ENCODE data around the gene PDXDC1. TPM values are rescaled to one million over a fixed set of nuclear protein-coding genes. Genes with fewer than 3 reads are reported as not detected.
"Not testable (repeated sequence)": the region's sequence is repeated elsewhere in the genome, so short reads cannot be mapped to it uniquely, and the experiment has no call there.

PDXDC1 gene
- total RNA-seq, 1 experiment from 2014 or later: 62.6 TPM

DNA sequence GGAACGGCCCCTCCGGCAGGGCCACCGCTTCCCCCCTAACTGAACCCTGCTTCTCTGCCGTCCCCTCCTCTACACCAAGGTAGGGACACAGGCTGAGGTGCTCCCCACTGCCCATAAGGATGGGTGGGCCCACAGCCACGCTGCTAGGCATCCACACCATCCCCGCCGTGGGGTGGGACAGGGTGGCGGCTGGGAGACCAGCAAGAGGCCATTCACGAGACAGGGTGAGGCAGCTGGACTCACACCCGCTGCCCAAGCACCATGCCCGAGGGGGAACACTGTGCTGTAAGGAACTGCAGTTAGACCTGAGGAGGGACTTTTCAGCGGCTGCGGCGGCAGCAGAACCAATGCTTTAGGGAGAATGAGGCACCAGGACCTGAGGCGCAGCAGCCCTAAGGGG lies 166.8 kb downstream of the PDXDC1 start:
- DNase-seq (peak; percentile 1), ATAC-seq (no peak)
- Histone ChIP-seq H3K79me2 (ENCODE audit: low read length) (no peaks in the 10 kb centered on the region), H3F3A (ENCODE audit: low read length, unreplicated experiment) (no peaks in the 10 kb centered on the region), H3K27me3 (ENCODE audit: low read length) (no peaks in the 10 kb centered on the region), H3K9me3 (ENCODE audit: low read length) (no peaks in the 10 kb centered on the region), H3K36me3 (ENCODE audit: low read depth, low read length) (no peaks in the 10 kb centered on the region), H2AFZ (ENCODE audit: low read length) (no peak overlapping the region), H4K20me1 (ENCODE audit: low read length) (no peaks in the 10 kb centered on the region), H3K27ac (ENCODE audit: low read length) (no peak overlapping the region), H3K9ac (ENCODE audit: low read length) (no peak overlapping the region), H3K4me1 (ENCODE audit: insufficient read depth, low read length) (no peaks in the 10 kb centered on the region), H3K4me3 (ENCODE audit: low read length) (no peak overlapping the region), H3K4me2 (ENCODE audit: low read length) (no peak overlapping the region), H3K9me2 (replicated peaks; ENCODE audit: low read length) (no peaks in the 10 kb centered on the region)
- TF ChIP-seq EZH2phosphoT487 (IDR thresholded peaks at IDR 0.05; ENCODE audit: borderline replicate concordance, low read length) (no peak), EZH2 (IDR thresholded peaks at IDR 0.05; ENCODE audit: low read length, unreplicated experiment) (no peak)
- TF ChIP-seq, protein P1, sequence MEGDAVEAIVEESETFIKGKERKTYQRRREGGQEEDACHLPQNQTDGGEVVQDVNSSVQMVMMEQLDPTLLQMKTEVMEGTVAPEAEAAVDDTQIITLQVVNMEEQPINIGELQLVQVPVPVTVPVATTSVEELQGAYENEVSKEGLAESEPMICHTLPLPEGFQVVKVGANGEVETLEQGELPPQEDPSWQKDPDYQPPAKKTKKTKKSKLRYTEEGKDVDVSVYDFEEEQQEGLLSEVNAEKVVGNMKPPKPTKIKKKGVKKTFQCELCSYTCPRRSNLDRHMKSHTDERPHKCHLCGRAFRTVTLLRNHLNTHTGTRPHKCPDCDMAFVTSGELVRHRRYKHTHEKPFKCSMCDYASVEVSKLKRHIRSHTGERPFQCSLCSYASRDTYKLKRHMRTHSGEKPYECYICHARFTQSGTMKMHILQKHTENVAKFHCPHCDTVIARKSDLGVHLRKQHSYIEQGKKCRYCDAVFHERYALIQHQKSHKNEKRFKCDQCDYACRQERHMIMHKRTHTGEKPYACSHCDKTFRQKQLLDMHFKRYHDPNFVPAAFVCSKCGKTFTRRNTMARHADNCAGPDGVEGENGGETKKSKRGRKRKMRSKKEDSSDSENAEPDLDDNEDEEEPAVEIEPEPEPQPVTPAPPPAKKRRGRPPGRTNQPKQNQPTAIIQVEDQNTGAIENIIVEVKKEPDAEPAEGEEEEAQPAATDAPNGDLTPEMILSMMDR (conservative IDR thresholded peaks at IDR 0.05; ENCODE audit: low read depth, low read length): no peak
- BruUV-seq (replicated peaks): no TSS peak
- POLR2A ChIA-PET (ENCODE audit: unreplicated experiment): no interaction called here
- intact Hi-C loops (cut with micrococcal nuclease): no loop called here
- CTCF ChIA-PET: no interaction called here

DNA sequence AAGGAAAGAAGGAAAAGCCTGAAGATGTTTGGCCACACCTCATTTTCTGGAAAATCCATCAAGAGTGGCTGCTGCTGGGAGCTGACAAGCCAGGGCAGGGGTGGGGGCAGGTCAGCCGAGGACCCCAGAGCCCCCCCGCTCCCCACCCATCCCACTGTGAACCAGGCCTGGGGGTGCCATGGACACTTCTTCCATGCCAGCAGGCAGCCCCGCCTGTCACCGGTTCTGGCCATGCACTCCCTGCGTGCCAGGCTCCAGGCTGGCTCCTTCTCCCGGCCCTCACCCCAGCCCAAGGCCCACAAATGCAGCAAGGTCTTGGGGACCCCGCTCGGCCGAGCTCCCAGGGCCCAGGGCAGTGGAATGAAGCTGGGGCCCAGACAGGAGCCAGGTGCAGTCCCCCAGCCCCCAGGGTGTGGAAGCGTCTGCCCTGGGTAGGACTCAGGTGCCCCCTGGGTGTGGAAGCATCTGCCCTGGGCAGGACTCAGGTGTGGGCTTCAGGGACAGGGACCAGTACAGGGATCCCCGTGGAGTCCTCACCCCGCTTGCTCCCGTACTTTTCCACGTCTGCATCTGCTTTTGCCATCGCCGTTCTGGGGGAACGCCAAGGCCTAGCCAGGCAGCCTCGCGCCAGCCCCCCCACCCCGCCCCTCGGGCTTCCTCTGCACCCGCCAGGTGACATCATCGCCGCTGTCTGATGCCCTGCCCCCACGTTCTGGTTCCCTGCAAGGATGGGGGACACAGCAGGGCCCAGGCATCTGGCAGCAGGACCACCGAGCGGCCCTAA lies 167.5 kb downstream of the PDXDC1 start:
- H3K27me3 ChIP-seq (ENCODE audit: low read length); H3K36me3 ChIP-seq (ENCODE audit: low read depth, low read length); H3K4me3 ChIP-seq (ENCODE audit: low read length); POLR2A ChIA-PET (ENCODE audit: unreplicated experiment); BruUV-seq (replicated peaks); H3K9ac ChIP-seq (ENCODE audit: low read length); H4K20me1 ChIP-seq (ENCODE audit: low read length); intact Hi-C loops (cut with micrococcal nuclease); H3K9me3 ChIP-seq (ENCODE audit: low read length); H3F3A ChIP-seq (ENCODE audit: low read length, unreplicated experiment); H3K4me1 ChIP-seq (ENCODE audit: insufficient read depth, low read length); CTCF ChIA-PET; H3K4me2 ChIP-seq (ENCODE audit: low read length); H2AFZ ChIP-seq (ENCODE audit: low read length); H3K79me2 ChIP-seq (ENCODE audit: low read length); DNase-seq; H3K27ac ChIP-seq (ENCODE audit: low read length); H3K9me2 ChIP-seq (replicated peaks; ENCODE audit: low read length); ATAC-seq: not testable (repeated sequence)

DNA sequence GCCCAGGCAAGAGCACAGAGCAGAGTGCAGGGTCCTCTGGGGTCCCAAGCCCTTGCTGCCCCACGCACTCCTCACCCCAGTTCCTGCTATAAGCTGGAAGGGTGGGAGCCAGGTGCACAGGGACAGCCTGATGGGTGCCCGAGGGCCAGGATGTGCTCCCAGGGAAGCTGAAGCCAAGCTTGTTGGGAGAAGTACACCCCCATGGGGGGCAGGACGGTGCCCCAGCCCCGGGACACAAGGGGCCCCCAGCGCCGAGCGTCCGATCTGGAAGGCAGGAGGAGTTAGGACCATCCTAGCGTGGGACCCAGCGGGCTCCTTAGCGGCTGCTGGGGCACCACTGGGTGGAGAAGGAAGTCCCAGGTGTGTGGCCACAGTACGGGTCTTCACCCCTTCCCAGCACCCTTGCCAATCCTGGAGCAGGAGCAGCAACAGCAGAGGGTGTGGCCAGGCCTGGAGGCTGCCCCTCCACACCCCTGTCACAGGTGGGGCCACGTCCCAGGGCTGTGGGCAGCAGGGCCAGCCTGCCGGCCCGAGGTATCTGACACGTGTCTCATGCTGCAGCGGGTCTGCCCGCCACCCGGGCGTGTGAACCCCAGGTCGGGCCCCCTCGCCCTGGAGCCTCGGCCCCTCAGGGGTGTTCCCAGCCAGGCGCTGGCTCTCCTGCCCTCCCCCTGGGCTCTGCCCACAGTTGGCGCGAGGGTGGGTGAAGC lies 168.2 kb downstream of the PDXDC1 start:
- H3F3A ChIP-seq (ENCODE audit: low read length, unreplicated experiment); H3K79me2 ChIP-seq (ENCODE audit: low read length); H3K4me1 ChIP-seq (ENCODE audit: insufficient read depth, low read length); H3K9ac ChIP-seq (ENCODE audit: low read length); intact Hi-C loops (cut with micrococcal nuclease); H3K36me3 ChIP-seq (ENCODE audit: low read depth, low read length); H4K20me1 ChIP-seq (ENCODE audit: low read length); ATAC-seq; H3K4me2 ChIP-seq (ENCODE audit: low read length); H3K4me3 ChIP-seq (ENCODE audit: low read length); H2AFZ ChIP-seq (ENCODE audit: low read length); H3K27ac ChIP-seq (ENCODE audit: low read length); H3K27me3 ChIP-seq (ENCODE audit: low read length); BruUV-seq (replicated peaks); H3K9me3 ChIP-seq (ENCODE audit: low read length); DNase-seq; POLR2A ChIA-PET (ENCODE audit: unreplicated experiment); H3K9me2 ChIP-seq (replicated peaks; ENCODE audit: low read length); CTCF ChIA-PET: not testable (repeated sequence)

DNA sequence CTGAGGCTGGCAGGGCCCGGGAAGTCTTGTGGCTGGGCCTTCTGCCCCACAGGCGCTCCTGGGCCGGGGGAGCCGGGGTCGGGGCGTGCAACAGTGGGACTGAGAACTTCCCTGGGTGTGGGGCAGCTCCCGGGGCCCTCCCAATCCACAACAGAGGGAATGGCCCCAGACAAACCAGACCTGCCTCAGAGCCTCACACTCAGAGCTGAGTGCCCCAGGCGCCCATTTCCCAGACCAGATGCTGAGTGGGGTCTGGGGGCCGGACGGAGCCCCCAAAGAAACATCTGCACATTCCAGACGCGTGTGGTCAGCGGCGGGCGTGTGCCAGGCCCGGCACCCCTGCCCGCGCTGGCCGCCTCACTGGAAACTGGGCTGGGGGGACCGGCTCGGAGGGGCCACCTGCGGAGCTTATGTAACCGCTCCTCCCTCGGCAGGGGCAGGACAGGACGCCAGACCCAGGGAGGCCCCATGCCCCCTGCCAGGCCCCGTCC lies 168.8 kb downstream of the PDXDC1 start:
- CTCF ChIA-PET; H3K4me3 ChIP-seq (ENCODE audit: low read length); H3K9ac ChIP-seq (ENCODE audit: low read length); H3K9me2 ChIP-seq (replicated peaks; ENCODE audit: low read length); ATAC-seq; H3K36me3 ChIP-seq (ENCODE audit: low read depth, low read length); H3K4me1 ChIP-seq (ENCODE audit: insufficient read depth, low read length); H4K20me1 ChIP-seq (ENCODE audit: low read length); DNase-seq; POLR2A ChIA-PET (ENCODE audit: unreplicated experiment); BruUV-seq (replicated peaks); intact Hi-C loops (cut with micrococcal nuclease); H2AFZ ChIP-seq (ENCODE audit: low read length); H3K27me3 ChIP-seq (ENCODE audit: low read length); H3F3A ChIP-seq (ENCODE audit: low read length, unreplicated experiment); H3K79me2 ChIP-seq (ENCODE audit: low read length); H3K4me2 ChIP-seq (ENCODE audit: low read length); H3K9me3 ChIP-seq (ENCODE audit: low read length); H3K27ac ChIP-seq (ENCODE audit: low read length): not testable (repeated sequence)

DNA sequence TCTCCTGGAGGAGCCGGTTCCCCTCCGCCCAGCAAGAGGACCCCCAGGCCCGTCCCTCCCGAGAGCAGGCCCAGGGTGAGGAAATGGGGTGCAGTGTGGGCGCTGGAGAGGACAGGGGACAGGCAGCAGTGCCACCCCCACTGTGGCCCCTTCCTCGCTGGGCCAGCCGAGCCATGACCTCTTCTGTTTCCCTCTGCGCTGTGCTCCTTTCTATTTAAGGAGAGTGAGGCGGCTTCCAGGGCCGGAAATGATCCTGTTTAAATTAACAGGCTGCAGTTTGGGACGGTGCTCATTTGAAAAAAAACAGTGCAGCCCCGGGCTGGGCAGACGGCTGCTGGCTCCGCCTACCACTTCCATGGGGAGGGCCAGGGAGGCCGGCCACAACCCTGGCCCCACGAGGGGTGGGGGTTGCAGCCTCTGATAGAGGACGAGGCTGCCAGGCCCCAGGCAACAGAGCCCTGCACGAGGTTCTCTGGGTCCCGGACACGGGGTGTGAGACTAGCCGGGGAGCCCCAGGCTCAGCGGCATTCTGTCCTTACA lies 169.3 kb downstream of the PDXDC1 start:
- H3K79me2 ChIP-seq (ENCODE audit: low read length); H3F3A ChIP-seq (ENCODE audit: low read length, unreplicated experiment); H3K27ac ChIP-seq (ENCODE audit: low read length); H3K4me2 ChIP-seq (ENCODE audit: low read length); H3K9me2 ChIP-seq (replicated peaks; ENCODE audit: low read length); CTCF ChIA-PET; H3K9ac ChIP-seq (ENCODE audit: low read length); BruUV-seq (replicated peaks); H3K27me3 ChIP-seq (ENCODE audit: low read length); DNase-seq; H3K9me3 ChIP-seq (ENCODE audit: low read length); H3K4me3 ChIP-seq (ENCODE audit: low read length); intact Hi-C loops (cut with micrococcal nuclease); H3K36me3 ChIP-seq (ENCODE audit: low read depth, low read length); H3K4me1 ChIP-seq (ENCODE audit: insufficient read depth, low read length); H4K20me1 ChIP-seq (ENCODE audit: low read length); H2AFZ ChIP-seq (ENCODE audit: low read length); ATAC-seq; POLR2A ChIA-PET (ENCODE audit: unreplicated experiment): not testable (repeated sequence)
